ENCODE results near the gene OR5H15. TPM values are rescaled to one million over a fixed set of nuclear protein-coding genes. Genes with fewer than 3 reads are reported as not detected.

OR5H15 gene
- total and polyA plus RNA-seq, 4 donors: not detected

- Histone ChIP-seq H3K27ac (ENCODE audit: low read depth in 1 of 2, low read length in 2 of 2) (no peak overlapping the region), H3K9ac (ENCODE audit: low read depth in 1 of 2, low read length in 2 of 2) (no peak overlapping the region), H3K4me1 (ENCODE audit: control insufficient read depth in 4 of 4, insufficient read depth in 4 of 4, low read length in 3 of 4) (no peaks in the 10 kb centered on the region), H3K36me3 (ENCODE audit: control insufficient read depth in 4 of 4, insufficient read depth in 3 of 4, low read depth in 1 of 4, low read length in 3 of 4) (no peaks in the 10 kb centered on the region), H3K27me3 (ENCODE audit: control insufficient read depth in 4 of 4, insufficient read depth in 4 of 4, low read length in 3 of 4) (peaks cover 0 to 3% (median 0%) of the 10 kb centered on the region in 4 donors), H3K4me3 (ENCODE audit: low read depth in 1 of 3, low read length in 3 of 3) (no peak overlapping the region), H3K9me3 (ENCODE audit: control insufficient read depth in 4 of 4, low read length in 3 of 4) (no peaks in the 10 kb centered on the region)
- 41% methylated on average over 7 of the region's 7 CpGs for WGBS
- DNase-seq (ENCODE audit: low spot score): no peak
- TF ChIP-seq FOXA1 (IDR thresholded peaks at IDR 0.05): no peak
- no peak for TF ChIP-seq NR2F2 (IDR thresholded peaks at IDR 0.05)
- TF ChIP-seq JUND (IDR thresholded peaks at IDR 0.05): no peak
- TF ChIP-seq RXRA (IDR thresholded peaks at IDR 0.05): no peak
- TF ChIP-seq, protein P1, sequence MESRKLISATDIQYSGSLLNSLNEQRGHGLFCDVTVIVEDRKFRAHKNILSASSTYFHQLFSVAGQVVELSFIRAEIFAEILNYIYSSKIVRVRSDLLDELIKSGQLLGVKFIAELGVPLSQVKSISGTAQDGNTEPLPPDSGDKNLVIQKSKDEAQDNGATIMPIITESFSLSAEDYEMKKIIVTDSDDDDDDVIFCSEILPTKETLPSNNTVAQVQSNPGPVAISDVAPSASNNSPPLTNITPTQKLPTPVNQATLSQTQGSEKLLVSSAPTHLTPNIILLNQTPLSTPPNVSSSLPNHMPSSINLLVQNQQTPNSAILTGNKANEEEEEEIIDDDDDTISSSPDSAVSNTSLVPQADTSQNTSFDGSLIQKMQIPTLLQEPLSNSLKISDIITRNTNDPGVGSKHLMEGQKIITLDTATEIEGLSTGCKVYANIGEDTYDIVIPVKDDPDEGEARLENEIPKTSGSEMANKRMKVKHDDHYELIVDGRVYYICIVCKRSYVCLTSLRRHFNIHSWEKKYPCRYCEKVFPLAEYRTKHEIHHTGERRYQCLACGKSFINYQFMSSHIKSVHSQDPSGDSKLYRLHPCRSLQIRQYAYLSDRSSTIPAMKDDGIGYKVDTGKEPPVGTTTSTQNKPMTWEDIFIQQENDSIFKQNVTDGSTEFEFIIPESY (IDR thresholded peaks at IDR 0.05): no peak
- no peak for TF ChIP-seq REST (IDR thresholded peaks at IDR 0.05)
- TF ChIP-seq SP1 (IDR thresholded peaks at IDR 0.05): no peak
- TF ChIP-seq TAF1 (conservative IDR thresholded peaks at IDR 0.05): no peak
- TF ChIP-seq, protein P2, sequence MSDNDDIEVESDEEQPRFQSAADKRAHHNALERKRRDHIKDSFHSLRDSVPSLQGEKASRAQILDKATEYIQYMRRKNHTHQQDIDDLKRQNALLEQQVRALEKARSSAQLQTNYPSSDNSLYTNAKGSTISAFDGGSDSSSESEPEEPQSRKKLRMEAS (IDR thresholded peaks at IDR 0.05): no peak
- TF ChIP-seq YY1 (IDR thresholded peaks at IDR 0.05): no peak
- TF ChIP-seq RAD21 (IDR thresholded peaks at IDR 0.05): no peak
- TF ChIP-seq EGR1 (IDR thresholded peaks at IDR 0.05; ENCODE audit: low read depth in 2 of 2): no peak
- TF ChIP-seq, protein P3, sequence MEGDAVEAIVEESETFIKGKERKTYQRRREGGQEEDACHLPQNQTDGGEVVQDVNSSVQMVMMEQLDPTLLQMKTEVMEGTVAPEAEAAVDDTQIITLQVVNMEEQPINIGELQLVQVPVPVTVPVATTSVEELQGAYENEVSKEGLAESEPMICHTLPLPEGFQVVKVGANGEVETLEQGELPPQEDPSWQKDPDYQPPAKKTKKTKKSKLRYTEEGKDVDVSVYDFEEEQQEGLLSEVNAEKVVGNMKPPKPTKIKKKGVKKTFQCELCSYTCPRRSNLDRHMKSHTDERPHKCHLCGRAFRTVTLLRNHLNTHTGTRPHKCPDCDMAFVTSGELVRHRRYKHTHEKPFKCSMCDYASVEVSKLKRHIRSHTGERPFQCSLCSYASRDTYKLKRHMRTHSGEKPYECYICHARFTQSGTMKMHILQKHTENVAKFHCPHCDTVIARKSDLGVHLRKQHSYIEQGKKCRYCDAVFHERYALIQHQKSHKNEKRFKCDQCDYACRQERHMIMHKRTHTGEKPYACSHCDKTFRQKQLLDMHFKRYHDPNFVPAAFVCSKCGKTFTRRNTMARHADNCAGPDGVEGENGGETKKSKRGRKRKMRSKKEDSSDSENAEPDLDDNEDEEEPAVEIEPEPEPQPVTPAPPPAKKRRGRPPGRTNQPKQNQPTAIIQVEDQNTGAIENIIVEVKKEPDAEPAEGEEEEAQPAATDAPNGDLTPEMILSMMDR (IDR thresholded peaks at IDR 0.05; ENCODE audit: low read depth, low read length, missing input control): no peak
- TF ChIP-seq ATF3 (IDR thresholded peaks at IDR 0.05): no peak
Measured at GRCh38 chr3:98213276-98213675, 46.8 kb downstream of the OR5H15 start.

- H3K27ac ChIP-seq (ENCODE audit: low read depth in 1 of 2, low read length in 2 of 2): no peak overlapping the region
- peaks cover 0 to 3% (median 0%) of the 10 kb centered on the region in 4 donors for H3K27me3 ChIP-seq (ENCODE audit: control insufficient read depth in 4 of 4, insufficient read depth in 4 of 4, low read length in 3 of 4)
- no peak for DNase-seq (ENCODE audit: low spot score)
- TF ChIP-seq GABPA (IDR thresholded peaks at IDR 0.05 in 1 of 2, conservative IDR thresholded peaks at IDR 0.05 in 1 of 2) (no peak), RXRA (IDR thresholded peaks at IDR 0.05) (no peak), JUND (IDR thresholded peaks at IDR 0.05) (no peak), FOXA2 (IDR thresholded peaks at IDR 0.05) (no peak), NR2F2 (IDR thresholded peaks at IDR 0.05) (no peak), RAD21 (IDR thresholded peaks at IDR 0.05) (no peak), REST (IDR thresholded peaks at IDR 0.05) (no peak)
- TF ChIP-seq, protein P2 (IDR thresholded peaks at IDR 0.05): no peak
- TF ChIP-seq, protein P3 (IDR thresholded peaks at IDR 0.05; ENCODE audit: low read depth, low read length, missing input control): no peak
- no peaks in the 10 kb centered on the region for H3K36me3 ChIP-seq (ENCODE audit: control insufficient read depth in 4 of 4, insufficient read depth in 3 of 4, low read depth in 1 of 4, low read length in 3 of 4)
- 66% methylated on average over 3 of the region's 3 CpGs for WGBS
- H3K9me3 ChIP-seq (ENCODE audit: control insufficient read depth in 4 of 4, low read length in 3 of 4): no peaks in the 10 kb centered on the region
- H3K4me1 ChIP-seq (ENCODE audit: control insufficient read depth in 4 of 4, insufficient read depth in 4 of 4, low read length in 3 of 4): no peaks in the 10 kb centered on the region
- H3K4me3 ChIP-seq (ENCODE audit: low read depth in 1 of 3, low read length in 3 of 3): no peak overlapping the region
- H3K9ac ChIP-seq (ENCODE audit: low read depth in 1 of 2, low read length in 2 of 2): no peak overlapping the region
Measured at GRCh38 chr3:98215051-98215450, 48.6 kb downstream of the OR5H15 start.

Measured in liver (tissue), 9 donors.